ENCODE measurements around the gene ELFN1.

Gene ELFN1

GRCh38 chr7:1669954-1670893 is at the start of gene ELFN1:
ELFN1 (plus strand) TSS chr7:1670277; CDS start chr7:1744597, 74,320 bp downstream.
- H3K4me3 ChIP-seq (ENCODE audit: low read depth, low read length) = no peak within 1 kb of the TSS
- TF ChIP-seq, protein P1, sequence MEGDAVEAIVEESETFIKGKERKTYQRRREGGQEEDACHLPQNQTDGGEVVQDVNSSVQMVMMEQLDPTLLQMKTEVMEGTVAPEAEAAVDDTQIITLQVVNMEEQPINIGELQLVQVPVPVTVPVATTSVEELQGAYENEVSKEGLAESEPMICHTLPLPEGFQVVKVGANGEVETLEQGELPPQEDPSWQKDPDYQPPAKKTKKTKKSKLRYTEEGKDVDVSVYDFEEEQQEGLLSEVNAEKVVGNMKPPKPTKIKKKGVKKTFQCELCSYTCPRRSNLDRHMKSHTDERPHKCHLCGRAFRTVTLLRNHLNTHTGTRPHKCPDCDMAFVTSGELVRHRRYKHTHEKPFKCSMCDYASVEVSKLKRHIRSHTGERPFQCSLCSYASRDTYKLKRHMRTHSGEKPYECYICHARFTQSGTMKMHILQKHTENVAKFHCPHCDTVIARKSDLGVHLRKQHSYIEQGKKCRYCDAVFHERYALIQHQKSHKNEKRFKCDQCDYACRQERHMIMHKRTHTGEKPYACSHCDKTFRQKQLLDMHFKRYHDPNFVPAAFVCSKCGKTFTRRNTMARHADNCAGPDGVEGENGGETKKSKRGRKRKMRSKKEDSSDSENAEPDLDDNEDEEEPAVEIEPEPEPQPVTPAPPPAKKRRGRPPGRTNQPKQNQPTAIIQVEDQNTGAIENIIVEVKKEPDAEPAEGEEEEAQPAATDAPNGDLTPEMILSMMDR (IDR thresholded peaks at IDR 0.05; ENCODE audit: low read depth, low read length) = no peak

GRCh38 chr7:1620835-1621234 is 49.2 kb upstream of the ELFN1 start:
- TF ChIP-seq, protein P1 (IDR thresholded peaks at IDR 0.05; ENCODE audit: low read depth, low read length) = no peak
- H3K4me3 ChIP-seq (ENCODE audit: low read depth, low read length) = no peak overlapping the region

DNA sequence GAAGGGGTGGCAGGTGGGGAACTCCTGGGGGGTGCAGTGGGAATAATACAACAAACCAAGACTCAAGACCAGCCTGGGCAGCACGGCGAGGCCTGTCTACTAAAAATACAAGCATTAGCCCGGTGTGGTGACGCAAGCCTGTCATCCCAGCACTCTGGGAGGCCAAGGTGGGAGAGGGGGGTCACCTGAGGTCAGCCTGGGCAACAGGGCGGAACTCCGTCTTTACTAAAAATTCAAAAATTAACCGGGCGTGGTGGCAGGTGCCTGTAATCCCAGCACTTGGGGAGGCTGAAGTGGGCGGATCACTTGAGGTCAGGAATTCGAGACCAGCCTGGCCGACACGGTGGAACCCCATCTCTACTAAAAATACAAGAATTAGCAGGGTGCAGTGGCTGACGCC is 48.4 kb upstream of the ELFN1 start:
- H3K4me3 ChIP-seq (ENCODE audit: low read depth, low read length) = no peak overlapping the region
- TF ChIP-seq, protein P1 (IDR thresholded peaks at IDR 0.05; ENCODE audit: low read depth, low read length) = no peak

DNA sequence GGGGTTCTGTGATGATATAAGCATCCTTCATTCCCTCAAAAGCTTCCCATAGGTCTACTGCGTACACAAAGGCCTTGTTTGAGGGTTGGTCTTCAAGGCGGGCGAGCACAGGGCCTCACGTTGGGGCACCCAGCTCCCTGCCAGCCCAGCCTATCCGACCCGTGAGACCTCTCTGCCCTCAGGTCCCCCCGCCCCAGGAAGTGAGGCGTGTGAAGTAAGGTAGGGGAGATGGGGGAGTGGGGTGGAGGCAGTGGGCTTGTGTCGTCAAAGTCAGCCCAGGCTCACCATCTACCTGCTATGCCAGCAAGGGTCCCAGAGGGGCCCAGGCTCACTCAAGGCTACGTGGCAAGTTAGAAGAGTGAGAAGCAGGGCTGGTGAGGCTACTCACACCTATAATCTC is 47.6 kb upstream of the ELFN1 start:
- H3K4me3 ChIP-seq (ENCODE audit: low read depth, low read length) = no peak overlapping the region
- TF ChIP-seq, protein P1 (IDR thresholded peaks at IDR 0.05; ENCODE audit: low read depth, low read length) = no peak

- TF ChIP-seq, protein P1 (IDR thresholded peaks at IDR 0.05; ENCODE audit: low read depth, low read length) = no peak
- no peak overlapping the region for H3K4me3 ChIP-seq (ENCODE audit: low read depth, low read length)
These were observed 46.3 kb upstream of the ELFN1 start for GRCh38 chr7:1623810-1624209.

DNA sequence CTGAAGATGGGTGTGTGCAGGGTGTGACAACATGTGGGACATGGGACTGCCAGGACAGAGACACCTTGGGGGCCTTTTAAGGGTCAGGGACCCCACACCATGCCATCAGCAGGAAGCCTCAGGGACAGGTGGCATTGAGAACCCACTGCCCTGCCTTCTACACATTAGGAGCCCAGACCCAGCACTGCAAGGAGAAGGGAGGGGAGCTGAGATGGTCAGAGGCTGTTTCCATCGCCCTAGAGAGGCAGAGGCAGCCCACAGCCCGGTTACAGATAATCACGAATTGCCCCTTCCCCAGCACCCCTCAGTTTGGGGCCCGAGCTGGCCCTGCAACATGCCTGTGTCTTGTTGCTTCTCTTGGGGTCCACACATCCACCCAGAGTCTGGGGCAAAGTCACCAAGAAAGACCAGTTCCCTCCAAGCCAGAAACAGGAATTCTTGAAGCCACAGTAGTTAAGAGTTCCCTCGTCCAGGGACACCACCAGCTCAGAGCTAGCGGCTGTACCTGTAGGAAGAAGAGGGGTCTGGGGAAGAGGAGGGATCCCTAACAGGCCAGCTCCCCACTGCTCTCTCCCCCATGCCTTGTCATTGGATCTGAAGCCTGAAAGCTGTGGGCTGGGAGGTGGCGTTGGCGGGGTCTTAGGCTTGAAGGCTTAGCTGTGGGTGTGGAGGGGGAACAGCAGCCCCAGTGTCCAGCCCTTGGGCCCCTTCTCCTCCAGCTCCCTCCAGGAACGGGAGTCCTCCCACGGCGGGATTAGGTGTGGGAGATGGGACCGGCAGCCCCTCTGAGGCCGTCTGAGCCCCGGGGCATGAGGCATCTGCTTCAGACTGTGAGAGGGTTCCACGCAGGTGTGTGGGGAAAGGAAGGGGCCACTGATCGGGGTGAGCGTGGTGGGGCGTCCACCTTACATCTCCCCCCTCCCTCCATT is 44.8 kb upstream of the ELFN1 start:
- TF ChIP-seq, protein P1 (IDR thresholded peaks at IDR 0.05; ENCODE audit: low read depth, low read length) = no peak
- H3K4me3 ChIP-seq (ENCODE audit: low read depth, low read length) = no peak overlapping the region
